Measurements from ENCODE around the gene PGM5. TPM values are rescaled to one million over a fixed set of nuclear protein-coding genes. Genes with fewer than 3 reads are reported as not detected.
A peak's percentile ranks its signal among the peaks of the same experiment; 100 is the strongest.

The PGM5 gene
- total RNA-seq, 4 donors from 2014 or later: 153 to 289 (median 274) TPM

- intact Hi-C loops (cut with DNase I; ENCODE audit: low total_unique reads): no loop called here
- Histone ChIP-seq H3K36me3 (no peaks in the 10 kb centered on the region), H3K4me3 (no peak overlapping the region), H3K4me1 (peaks cover 0 to 4% of the 10 kb centered on the region in 2 donors), H3K27me3 (no peaks in the 10 kb centered on the region), H3K27ac (peak overlapping the region; percentile 78 to 92), H3K9me3 (no peaks in the 10 kb centered on the region)
- TF ChIP-seq CTCF (IDR thresholded peaks at IDR 0.05) (no peak), POLR2A (IDR thresholded peaks at IDR 0.05) (no peak)
- DNase-seq: no peak
Observed at GRCh38 chr9:68458918-68459317, 102.5 kb downstream of the PGM5 start.

- Histone ChIP-seq H3K36me3 (no peaks in the 10 kb centered on the region), H3K4me3 (no peak overlapping the region), H3K9me3 (no peaks in the 10 kb centered on the region), H3K27me3 (no peaks in the 10 kb centered on the region), H3K27ac (peak overlapping the region; percentile 78 to 92), H3K4me1 (peaks cover 0 to 3% of the 10 kb centered on the region in 2 donors)
- intact Hi-C loops (cut with DNase I; ENCODE audit: low total_unique reads): no loop called here
- TF ChIP-seq CTCF (IDR thresholded peaks at IDR 0.05) (no peak), POLR2A (IDR thresholded peaks at IDR 0.05) (no peak)
- DNase-seq: no peak
Observed at GRCh38 chr9:68462105-68462775, 105.8 kb downstream of the PGM5 start.

- DNase-seq: no peak
- H3K4me3 ChIP-seq: no peak overlapping the region
- TF ChIP-seq POLR2A (IDR thresholded peaks at IDR 0.05) (no peak), CTCF (IDR thresholded peaks at IDR 0.05) (no peak)
- peak overlapping the region in 1 of 2 donors; percentile 81 for H3K27ac ChIP-seq
- no peaks in the 10 kb centered on the region for H3K9me3 ChIP-seq
- intact Hi-C loops (cut with DNase I; ENCODE audit: low total_unique reads): no loop called here
- H3K4me1 ChIP-seq: peaks cover 0 to 13% of the 10 kb centered on the region in 2 donors
- no peaks in the 10 kb centered on the region for H3K36me3 ChIP-seq
- H3K27me3 ChIP-seq: no peaks in the 10 kb centered on the region
Observed at GRCh38 chr9:68470067-68470466, 113.7 kb downstream of the PGM5 start.

GRCh38 chr9:68470634-68471033 is 114.2 kb downstream of the PGM5 start:
- H3K4me3 ChIP-seq: no peak overlapping the region
- no peaks in the 10 kb centered on the region for H3K27me3 ChIP-seq
- TF ChIP-seq CTCF (IDR thresholded peaks at IDR 0.05) (no peak), POLR2A (IDR thresholded peaks at IDR 0.05) (no peak)
- intact Hi-C loops (cut with DNase I; ENCODE audit: low total_unique reads): no loop called here
- no peaks in the 10 kb centered on the region for H3K36me3 ChIP-seq
- H3K4me1 ChIP-seq: peaks cover 0 to 13% of the 10 kb centered on the region in 2 donors
- no peak for DNase-seq
- H3K27ac ChIP-seq: peak overlapping the region; percentile 71 to 81
- no peaks in the 10 kb centered on the region for H3K9me3 ChIP-seq

GRCh38 chr9:68472119-68472518 is 115.7 kb downstream of the PGM5 start:
- Histone ChIP-seq H3K36me3 (no peaks in the 10 kb centered on the region), H3K4me1 (peaks cover 0 to 11% of the 10 kb centered on the region in 2 donors), H3K27ac (peak overlapping the region; percentile 71 to 81), H3K9me3 (no peaks in the 10 kb centered on the region), H3K4me3 (no peak overlapping the region), H3K27me3 (no peaks in the 10 kb centered on the region)
- no peak for TF ChIP-seq CTCF (IDR thresholded peaks at IDR 0.05)
- TF ChIP-seq POLR2A (IDR thresholded peaks at IDR 0.05): no peak
- DNase-seq: peak in 1 of 2 donors; percentile 49
- intact Hi-C loops (cut with DNase I; ENCODE audit: low total_unique reads): no loop called here

Measured in uterus (tissue), 4 donors.